GM12874 (cell line): ENCODE data around the gene COL15A1.

Experiments used
- TF ChIP-seq, protein P1 (sequence below): IDR thresholded peaks from 2 replicates; pipeline ENCODE4 v1.5.1; 2011; ENCODE audit warnings: low read depth, mild to moderate bottlenecking, control low read depth, low read length, moderate library complexity; ENCODE audit not compliant: insufficient read depth

COL15A1 gene

GRCh38 chr9:98950262-98950661 lies 6.6 kb downstream of the COL15A1 start:
- TF ChIP-seq, protein P1, sequence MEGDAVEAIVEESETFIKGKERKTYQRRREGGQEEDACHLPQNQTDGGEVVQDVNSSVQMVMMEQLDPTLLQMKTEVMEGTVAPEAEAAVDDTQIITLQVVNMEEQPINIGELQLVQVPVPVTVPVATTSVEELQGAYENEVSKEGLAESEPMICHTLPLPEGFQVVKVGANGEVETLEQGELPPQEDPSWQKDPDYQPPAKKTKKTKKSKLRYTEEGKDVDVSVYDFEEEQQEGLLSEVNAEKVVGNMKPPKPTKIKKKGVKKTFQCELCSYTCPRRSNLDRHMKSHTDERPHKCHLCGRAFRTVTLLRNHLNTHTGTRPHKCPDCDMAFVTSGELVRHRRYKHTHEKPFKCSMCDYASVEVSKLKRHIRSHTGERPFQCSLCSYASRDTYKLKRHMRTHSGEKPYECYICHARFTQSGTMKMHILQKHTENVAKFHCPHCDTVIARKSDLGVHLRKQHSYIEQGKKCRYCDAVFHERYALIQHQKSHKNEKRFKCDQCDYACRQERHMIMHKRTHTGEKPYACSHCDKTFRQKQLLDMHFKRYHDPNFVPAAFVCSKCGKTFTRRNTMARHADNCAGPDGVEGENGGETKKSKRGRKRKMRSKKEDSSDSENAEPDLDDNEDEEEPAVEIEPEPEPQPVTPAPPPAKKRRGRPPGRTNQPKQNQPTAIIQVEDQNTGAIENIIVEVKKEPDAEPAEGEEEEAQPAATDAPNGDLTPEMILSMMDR = no peak

DNA sequence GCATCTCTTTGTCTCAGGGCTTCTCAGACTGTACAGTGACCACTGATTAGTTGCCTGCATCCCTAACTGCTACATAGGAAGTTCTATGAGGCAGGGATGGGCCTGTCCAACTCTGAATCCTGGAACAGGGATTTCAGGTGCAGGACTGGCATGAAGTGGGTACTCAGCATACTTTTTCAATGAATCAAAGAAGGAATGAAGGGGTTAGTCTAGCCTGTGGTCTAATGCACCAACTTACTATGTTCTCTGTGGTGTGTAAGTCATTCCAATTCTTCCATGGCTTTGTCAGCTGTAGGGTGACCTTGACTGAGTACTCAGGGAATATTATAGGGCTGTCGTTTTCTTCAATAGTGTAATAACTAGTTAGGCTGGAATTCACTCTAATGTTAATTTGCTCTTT lies 8.3 kb downstream of the COL15A1 start:
- TF ChIP-seq, protein P1 = no peak

- TF ChIP-seq, protein P1 = no peak
Observed at GRCh38 chr9:98953581-98954243, 10.0 kb downstream of the COL15A1 start.

DNA sequence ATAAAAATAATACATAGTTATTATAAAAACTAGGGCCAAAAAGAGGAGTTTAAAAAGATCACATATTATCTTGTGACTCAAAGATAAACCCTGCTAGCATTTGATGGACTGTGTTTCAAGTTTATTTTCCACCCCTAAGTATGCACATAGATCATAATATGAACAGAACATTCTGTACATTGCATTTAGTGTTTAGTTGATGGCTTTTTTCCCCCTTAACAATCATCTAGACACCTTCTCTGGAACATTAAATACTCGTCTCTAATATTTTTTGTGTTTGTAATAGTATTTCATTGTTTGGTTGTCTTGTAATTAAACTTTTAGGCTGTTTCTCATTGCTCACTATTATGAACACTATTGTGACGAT lies 10.5 kb downstream of the COL15A1 start:
- TF ChIP-seq, protein P1 = no peak

DNA sequence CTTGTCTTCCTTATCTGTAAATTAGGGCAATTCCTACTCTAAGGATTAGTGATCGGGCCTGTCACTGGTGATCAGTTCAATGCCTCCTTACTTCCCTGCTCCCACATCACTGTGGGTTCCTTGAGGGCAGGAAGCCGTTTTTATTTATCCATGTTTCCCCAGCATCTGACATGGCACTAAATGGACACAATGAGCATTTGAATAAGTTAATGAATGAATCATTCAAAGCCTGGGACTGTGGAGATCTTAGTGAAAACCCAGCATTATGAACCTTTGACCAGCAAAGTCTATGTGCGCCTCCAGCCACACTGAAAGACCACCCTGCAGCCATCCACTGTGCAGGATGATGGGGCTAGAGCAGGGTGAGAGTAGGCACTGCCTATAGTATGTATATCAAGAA lies 11.6 kb downstream of the COL15A1 start:
- TF ChIP-seq, protein P1 = no peak

GRCh38 chr9:98957826-98958225 lies 14.1 kb downstream of the COL15A1 start:
- TF ChIP-seq, protein P1 = no peak

DNA sequence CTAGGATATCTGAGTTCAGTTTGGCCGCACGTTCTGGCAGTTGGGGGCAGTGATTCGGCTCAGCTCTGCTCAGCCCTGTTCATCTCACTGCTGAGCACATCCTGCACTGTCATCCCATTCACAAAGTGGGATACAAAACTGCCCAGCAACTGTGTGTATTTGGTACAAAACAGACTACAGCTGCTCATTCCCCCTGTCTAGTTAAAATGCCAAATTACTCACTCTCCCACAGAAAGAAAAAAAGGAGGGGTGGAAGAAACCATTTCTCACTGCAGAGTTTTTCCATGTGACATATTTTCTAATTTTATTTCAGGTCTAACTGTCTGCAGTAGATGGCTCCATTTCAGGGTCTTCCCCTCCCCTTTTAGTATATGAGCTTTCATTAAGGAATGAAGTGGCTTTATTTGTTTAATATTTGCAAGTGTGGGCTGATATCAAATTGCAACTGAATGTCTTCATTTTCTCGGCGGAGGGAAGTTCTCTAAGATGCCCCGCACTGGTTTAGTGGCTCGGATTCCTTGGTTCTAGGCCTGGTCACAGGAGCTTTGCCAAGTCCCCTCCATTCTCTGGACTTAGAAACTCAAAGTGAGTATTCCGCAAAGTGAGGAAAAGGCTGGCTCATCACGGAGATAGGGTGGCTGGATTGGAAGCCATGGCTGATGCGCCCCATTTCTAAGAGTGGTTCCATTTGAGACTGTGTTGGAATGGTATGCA lies 14.7 kb downstream of the COL15A1 start:
- TF ChIP-seq, protein P1 = no peak
